ENCODE measurements around the gene ADAMTSL5.
"Not testable (repeated sequence)": the region's sequence is repeated elsewhere in the genome, so short reads cannot be mapped to it uniquely, and the experiment has no call there.

ADAMTSL5 gene

DNA sequence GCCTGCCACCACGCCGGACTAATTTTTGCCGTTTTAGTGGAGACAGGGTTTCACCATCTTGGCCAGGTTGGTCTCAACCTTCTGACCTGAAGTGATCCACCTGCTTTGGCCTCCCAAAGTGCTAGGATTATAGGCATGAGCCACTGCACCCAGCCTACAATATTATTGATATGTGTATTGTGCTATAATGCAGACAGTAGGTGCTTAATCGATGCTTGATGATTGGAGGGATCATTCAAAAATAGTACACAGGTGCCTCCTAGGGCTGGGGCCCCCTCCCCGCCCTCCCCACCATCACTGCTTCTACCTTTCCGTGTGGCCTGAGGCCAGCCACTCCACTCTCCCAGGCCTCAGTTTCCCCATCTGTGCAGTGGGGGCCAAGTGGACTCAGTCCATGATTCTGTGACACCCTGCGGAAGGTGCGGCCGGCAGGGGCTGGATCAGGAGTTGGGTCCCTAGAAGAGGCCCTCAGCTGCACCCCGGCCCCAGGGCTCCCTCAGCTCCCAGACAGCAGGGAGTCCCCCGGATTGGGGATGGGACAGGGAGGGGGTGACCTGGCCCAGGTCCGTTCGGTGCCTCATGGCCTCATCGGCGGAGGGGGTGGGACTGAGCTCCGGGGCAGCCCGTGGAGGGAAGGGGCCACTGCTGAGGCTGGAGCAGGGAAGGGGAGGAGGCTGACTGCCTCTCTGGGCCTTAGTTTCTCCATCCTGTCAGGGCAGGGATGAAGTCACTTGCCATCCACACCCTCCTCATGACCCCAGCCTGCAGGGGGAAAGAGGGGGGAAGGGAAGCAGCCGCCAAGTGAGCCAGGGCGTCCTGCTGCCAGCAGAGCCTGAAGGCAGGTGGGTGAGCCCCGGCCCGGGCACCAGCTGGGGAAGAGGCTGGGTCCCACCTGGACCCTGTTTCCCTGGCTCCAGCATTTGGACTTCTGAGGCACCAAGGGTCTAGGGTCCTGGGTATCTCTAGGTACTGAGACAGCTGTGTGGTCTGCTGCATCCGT is 1.2 kb downstream of the ADAMTSL5 start:
- DNase-seq: no peak

DNA sequence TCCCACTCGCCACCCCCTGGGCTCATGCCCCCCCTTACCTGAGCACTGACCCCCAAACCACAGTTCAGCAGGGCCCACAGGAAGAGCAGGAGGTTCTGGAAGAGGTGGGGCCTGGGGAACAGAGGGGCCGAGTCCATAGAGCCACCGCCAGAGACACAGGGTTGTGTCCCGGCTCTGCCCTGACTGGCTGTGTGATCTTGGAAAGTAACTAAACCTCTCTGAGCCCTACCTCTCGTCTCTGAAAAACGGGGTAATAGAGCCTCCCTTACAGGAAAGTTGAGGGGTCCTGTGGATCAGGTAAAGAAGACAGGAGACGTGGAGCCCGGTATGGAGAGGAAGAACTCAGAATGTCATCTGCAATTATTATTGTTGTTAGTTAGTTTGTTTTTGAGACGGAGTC is 2.0 kb downstream of the ADAMTSL5 start:
- no peak for DNase-seq

DNA sequence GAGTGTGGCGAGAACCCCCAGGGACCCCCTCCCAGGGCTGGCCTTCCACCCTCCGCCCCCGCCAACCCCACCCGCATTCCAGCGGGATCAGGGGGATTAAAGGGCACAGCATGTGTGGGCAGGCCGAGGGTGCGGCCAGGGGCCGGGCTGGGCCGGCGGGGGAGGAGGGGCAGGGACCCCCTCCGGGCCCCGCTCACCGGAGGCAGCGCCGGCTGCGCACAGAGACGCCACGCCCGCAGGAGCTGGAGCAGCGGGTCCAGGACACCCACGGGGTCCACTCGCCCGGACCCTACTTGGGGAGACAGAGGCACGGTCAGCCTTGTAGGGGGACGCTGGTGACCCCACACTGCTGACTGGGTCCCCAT is 2.4 kb downstream of the ADAMTSL5 start:
- DNase-seq: no peak

DNA sequence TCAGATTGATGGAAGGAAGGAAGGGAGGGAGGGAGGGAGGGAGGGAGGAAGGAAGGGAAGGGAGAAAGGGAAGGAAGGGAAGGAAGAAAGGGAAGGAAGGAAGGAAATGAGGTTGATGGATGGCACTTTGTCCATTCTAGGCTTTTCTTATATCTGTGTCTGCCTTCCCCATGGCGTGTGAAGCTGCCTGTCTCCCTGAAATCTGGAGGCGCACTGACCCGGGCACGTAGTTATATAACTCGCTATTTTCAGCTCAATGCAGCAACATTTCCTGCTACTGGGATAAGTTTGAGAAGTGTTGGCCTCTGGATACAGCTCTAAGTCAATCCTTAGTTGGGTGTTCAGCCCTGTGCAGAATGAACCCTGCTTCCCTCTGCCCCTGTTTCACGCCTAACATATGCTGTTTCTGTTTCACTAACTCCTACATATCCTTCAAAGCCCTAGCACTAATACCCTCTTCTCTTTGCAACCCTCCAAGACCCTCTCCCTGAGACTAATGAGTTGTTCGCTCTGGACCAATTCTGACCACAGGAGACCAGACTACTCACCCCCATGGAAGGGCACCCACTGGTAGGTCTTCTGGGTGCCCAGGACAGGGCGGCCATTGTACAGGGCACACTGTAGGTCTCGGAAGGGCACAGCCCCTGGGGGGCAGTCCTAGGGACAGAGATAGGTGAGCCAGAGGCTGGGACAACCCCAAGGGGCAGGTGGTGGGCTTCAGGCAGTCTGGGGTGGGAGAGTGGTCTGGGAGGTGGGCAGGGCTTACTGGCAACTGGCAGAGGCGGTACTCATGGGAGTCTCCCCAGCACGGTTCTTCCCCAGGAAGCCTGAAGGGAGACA is 3.0 kb downstream of the ADAMTSL5 start:
- DNase-seq: no peak

DNA sequence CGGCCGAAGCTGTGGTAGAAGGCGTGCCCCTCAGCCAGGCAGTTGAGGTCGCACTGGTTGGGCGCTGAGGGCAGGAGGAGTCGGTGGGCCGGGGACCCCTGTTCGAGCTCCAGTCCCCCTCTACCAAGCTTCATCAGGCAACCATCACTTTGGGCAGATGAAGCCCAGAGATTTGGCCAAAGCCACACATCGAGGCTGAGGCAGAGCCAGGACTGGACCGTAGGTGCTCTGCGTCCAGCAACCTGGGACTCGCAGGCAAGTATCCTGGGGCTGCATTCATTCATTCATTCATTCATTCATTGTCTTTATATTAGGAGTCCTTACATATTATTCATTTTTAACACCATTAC is 4.3 kb downstream of the ADAMTSL5 start:
- no peak for DNase-seq

DNA sequence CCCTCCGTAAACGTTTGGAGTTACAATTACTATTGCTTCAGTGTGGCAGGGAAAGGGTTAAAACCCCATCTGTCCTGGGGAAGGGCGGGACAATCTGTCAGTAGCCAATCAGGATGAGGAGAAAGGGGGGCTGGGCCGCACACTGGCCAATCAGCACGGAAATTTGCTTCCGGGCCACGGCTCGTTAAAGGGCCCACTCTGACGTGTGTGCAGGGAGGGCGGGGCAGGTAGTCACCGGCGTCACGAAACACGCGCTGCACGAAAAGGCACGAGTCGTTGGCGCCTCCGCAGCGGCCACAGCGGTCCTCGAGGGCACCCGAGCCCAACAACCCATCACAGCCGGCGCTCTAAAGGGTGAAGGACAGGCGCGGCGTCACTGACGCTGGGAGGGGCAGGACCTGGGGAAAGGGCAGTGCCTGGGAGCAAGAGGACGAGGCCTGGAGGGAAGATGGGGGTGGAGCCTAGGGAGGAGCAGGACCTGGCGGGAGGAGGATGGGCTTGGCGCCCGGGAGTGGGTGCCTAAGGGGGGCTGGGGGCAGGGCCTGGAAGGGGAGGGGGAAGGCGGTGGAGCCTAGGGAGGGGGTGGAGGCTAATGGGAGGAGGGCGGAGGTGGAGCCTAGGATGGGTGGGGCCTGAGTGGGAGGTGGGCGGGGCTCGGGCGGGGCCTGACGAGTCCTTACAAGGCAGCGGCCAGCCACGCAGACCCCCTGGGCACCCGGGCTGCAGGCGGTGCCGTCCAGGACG is 4.9 kb downstream of the ADAMTSL5 start:
- DNase-seq: peak; percentile 65 to 74

DNA sequence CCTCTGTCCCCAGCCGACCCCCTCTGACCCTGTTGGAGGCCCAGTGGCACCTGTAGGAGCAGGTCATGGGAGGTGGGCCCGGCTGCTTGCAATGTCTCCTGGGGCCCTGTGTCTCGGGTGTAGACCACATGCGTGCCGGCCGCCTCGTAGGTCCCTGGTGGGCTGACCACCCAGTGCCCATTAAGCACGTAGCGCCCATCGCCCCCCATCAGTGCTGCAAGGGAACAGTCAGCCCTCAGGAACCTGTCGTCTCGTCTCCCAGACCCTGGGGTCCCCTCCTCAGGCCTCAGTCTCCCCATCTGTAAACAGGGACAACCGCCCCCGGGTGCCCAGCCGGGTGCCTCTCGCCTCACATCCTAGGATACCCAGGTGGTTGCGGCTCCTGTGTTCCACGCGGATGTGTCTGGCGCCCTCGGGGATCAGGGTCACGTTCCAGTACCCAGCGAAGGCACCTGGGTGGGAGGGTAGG is 5.6 kb downstream of the ADAMTSL5 start:
- DNase-seq: no peak

DNA sequence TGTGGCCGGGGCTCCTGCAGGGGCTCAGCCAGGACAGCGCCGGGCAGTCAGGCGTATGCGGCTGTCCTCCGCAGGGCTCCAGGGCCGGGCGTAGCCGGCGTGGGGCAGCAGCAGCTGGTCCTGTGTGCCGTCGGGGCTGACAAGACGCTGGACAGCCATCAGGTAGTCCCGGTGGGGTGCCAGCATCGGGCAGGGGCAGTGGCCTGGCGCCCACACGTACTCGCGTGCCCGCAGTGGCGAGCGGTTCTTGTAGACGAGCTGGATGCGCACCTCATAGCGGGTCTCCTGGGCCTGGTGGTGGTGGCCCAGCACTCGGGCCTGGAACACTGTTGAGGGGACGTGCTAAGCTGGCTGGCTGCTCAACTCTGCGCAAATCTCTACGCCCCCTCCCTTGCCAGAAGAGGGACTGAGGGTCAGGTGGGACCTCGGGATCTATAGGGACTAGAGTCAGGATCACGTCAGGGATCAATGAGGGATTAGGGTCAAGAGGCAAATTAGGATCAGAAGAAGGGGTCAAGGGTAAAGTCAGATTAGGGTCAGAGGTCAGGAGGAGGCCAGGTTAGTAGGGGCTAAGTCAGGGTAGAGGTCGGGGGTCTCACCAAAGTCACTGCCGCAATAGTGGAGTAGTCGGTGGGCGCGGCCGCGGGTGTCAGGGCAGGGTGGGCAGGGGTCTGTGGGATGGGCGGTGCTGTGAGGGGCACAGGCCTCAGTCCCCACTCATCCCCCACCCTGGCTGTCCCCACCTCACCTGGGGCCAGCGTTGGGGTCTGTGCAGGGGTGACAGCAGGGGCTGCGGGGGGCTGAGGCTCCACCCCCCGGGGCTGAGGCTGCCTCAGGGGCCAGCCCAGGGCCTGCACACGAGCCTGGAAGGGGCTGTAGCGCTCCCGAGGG is 6.6 kb downstream of the ADAMTSL5 start:
- DNase-seq: no peak

DNA sequence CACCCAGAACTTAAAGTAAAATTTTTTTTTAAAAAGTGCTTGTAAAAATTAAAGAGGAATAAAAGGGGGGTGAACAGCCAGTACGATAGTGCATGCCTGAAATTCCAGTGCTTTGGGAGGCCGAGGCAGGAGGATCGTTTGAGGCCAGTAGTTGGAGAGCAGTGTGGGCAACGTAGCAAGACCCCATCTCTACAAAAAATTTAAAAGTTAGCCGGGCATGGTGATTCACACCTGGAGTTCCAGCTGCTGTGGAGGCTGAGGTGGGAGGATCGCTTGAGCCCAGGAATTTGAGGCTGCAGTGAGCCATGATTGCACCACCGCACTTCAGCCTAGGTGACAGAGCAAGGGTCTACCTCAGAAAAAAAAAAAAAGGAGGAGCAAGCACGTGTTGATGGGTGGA is 7.8 kb downstream of the ADAMTSL5 start:
- DNase-seq: no peak

DNA sequence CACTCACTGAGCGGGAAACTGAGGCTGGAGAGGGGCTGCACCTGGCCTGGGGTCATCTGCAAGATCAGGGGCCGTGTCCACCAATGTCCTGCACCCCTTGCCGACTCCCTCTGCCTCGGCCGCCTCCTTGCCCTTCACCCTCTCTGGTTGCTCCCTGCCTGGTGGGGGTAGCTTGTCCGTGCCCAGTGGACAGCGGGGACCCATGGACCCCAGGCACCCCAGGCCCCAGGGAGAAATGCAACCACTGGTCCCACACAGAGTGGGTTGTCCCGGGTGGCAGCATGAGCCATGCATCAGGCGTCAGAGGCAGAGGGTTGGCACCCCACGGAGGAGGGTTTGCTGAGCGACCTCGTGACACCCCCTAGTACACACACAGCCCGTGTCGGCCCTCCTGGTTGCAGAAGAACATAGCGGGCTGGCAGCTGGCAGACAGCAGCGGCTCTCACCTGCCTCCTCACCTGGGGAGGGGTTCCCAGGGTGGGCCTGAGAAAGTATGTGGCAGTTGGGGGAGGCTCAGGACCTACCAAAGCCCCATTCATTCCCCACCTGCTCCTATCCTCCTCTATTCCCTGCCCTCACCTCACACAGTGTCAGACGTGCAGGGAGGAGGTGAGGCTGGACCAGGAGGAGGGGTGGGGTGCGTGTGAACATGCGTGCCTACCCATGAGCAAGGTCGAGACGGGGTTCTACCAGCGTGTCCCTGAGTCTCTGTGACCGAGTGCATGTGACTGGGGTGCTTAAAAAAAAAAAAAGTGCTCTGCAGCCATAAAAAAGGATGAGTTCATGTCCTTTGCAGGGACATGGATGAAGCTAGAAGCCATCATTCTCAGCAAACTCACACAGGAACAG is 8.7 kb downstream of the ADAMTSL5 start:
- no peak for DNase-seq

DNA sequence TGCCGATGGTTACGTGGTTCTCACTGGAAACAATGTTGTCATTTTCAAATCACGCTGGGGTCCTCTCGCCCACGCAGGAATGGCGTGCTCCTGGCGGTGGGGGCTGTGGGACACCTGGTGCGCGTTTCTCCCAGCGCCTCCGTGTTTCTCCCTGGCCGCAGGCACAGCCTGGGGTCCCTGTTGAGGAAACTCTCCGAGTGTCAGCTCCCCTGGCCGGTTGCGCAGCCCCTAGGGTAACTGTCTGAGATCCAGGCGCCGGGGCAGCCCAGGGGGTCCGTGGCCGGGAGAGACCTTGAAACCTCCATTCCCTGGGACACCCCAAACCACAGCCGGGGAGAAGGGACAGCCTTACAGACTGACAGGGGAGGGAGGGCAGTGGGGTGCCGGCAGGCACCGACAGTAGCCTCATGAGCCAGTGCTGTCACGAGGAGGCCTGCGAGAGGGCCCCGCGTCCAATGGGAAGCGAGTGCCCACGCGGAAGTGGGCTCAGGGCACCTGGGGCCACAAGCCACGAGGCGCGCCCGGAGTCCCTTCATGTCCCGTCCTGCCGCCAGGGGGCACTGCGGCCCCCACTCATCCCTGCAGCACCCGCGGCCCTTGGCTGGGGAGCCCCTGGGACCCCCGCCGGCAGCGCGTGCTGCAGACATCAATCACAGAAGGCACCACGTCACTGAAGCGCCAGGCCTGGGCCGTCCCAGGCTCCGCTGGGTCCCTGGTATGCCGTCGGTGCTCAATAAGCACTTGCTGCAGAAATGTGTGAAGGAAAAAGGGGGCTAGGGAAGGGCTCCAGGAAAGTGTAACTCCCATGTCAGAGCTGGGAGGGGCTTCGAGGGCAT is 9.5 kb downstream of the ADAMTSL5 start:
- peak in 1 of 2 donors; percentile 7 for DNase-seq

DNA sequence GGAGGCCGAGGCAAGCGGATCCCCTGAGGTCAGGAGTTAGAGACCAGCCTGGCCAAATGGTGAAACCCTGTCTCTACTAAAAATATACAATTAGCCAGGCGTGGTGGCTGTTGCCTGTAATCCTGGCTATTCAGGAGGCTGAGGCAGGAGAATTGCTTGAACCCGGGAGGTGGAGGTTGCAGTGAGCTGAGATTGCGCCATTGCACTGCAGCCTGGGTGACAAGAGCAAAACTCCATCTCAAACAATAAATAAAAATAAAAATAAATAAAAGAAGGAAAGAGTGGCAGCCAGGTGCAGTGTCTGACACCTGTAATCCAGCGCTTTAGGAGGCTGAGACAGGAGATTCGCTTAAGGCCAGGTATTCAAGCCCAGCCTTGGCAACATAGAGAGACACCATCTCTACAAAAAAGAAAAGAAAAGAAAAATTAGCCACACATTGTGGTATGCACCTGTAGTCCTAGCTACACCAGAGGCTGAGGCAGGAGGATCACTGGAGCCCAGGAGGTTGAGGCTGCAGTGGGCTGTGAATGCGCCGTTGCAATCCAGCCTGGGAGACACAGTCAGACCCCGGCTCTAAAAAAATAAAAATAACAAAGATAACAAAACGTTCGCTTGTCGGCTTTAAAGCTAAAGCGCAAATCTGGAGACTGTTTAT is 10.3 kb downstream of the ADAMTSL5 start:
- DNase-seq: no peak

DNA sequence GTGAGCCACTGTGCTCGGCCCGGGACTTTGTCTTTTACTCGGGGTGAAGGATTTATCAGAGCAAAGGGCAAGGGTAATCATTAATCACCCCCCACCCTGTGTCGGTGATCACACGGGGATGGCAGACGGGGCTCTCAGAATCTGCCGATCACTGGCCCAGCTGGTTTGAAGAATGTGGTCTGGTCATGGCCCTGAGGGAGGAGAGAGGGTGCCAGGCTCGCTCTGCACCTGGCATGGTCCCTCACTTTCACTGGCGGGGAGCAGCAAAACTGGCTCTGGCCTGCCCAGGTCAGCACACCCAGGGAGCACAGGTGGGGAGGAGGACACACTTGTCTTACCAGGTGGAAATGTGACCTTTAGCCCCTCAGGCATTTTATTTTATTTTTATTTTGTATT is 11.6 kb downstream of the ADAMTSL5 start:
- no peak for DNase-seq

DNA sequence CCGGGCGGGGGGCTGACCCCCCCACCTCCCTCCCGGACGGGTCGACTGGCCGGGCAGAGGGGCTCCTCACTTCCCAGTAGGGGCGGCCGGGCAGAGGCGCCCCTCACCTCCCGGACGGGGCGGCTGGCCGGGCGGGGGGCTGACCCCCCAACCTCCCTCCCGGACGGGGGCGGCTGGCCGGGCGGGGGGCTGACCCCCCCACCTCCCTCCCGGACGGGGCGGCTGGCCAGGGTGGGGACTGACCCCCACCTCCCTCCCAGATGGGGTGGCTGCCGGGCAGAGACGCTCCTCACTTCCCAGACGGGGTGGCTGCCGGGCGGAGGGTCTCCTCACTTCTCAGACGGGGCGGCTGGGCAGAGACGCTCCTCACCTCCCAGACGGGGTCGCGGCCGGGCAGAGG is 13.6 kb downstream of the ADAMTSL5 start:
- DNase-seq: not testable (repeated sequence)

DNA sequence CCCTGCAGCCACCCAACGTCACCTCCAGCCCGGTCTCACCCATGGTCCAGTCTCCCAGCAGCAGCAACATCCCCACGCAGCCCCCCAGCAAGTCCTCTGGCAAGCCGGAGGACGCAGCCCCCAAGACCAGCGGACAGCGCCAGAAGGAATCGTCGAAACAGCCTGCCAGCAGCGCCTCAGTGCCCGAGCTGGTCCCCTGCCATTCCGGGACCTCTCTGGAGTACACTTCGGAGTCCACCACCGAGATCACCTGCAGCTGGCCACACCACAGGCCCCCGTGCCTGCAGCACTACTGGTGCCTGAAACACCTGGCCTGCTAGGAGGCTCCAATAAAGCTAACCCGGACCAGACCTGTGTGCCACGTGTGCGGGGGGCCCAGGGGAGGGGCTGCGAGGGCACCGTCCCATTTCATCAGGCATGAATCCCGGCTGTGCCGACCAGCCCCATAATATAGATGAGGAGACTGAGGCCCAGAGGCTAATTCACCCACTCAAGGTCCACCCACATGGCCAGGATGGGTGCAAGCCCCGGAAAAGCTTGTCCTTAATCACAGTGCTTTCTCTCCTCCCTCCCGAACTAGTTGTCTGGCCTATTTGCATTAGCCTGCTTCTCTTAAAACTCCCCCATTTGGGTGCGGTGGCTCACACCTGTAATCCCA is 15.1 kb downstream of the ADAMTSL5 start:
- no peak for DNase-seq

DNA sequence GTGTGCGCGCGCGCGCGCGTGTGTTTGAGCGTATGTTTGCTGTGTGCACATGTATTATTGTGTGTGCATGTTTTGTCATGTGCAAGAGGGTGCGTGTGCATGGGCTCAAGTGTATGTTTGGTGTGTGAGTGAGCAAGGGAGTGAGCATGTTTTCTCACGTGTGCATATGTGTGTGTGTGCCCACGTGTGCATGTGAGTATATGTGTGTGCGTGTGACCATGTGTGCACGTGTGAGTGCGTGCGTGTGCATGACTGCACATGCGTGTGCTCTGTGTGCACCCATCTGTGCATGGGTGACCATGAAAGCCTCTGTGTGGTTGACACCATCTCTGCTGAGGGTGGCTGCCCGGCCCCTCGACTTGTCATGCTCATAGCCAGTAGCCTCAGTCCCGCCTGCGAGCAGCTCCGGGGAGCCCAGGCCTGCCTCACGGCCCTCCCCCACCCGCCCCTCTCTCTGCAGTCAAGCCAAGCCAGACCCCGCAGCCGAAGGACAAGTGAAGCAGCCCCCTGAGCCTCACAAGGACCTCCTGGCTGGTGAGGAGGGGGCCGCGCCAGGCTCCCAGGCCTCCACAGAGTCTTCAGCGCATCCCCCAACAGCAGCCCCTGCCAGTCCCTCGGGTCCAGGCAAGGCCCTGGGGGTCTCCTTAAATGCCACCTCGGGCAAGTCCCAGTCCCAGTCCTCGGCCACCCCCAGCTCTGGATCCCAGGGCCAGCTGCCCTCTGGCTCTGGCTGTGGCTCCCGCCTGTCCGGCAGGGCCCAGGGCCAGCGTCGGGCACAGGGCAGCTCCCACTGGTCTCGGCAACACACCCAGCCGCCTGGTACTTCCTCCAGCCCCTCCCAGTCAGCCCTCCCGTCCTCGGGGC is 15.9 kb downstream of the ADAMTSL5 start:
- no peak for DNase-seq

DNA sequence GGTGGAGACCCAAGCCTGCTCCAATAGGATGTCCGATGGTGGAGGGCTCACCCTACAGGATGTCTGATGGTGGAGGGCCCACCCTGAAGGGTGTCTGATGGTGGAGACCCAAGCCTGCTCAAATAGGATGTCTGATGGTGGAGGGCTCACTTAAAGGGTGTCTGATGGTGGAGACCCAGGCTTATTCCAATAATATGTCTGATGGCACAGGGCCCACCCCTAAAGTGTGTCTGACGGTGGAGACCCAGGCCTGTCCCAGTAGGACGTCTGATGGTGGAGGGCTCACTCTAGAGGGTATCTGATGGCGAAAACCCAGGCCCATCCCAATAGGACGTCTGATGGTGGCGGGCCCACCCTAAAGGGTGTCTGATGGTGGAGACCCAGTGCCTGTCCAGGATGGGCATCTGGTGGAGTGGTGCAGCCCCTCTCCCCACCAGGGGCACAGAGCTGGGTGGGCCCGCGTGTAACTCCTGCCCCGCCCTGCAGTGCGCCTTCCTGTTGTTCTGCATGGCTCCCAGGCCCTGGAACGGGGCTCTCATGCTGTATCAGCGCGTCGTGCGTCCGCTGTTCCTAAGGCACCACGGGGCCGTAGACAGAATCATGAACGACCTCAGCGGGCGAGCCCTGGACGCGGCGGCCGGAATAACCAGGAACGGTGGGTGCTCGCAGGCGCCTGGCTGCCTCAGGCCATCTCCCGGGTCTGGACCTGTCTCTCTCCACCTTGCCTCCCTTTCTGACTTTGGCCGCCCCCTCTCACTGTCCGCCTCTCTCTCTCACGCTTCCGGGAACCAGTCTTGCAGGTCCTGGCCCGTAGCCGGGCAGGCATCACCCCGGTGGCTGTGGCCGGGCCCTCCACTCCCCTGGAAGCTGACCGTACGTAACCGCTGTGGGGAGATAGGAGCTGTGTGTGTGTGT is 16.8 kb downstream of the ADAMTSL5 start:
- DNase-seq: no peak

Measured in bone marrow (tissue), 2 donors.